ENCODE measurements around the gene IL4. TPM values are rescaled to one million over a fixed set of nuclear protein-coding genes. Genes with fewer than 3 reads are reported as not detected.

IL4 gene
- total RNA-seq, 2 donors from 2014 or later, result not detected

GRCh38 chr5:132637241-132637640 is 36.5 kb upstream of the IL4 start:
- Histone ChIP-seq H3K9ac (ENCODE audit: extremely low read depth, low read length, poor library complexity, severe bottlenecking) (no peak overlapping the region), H3K27ac (ENCODE audit: low read depth, low read length) (no peak overlapping the region), H3K27me3 (ENCODE audit: control insufficient read depth, insufficient read depth, low read length, poor library complexity, severe bottlenecking) (no peaks in the 10 kb centered on the region), H3K36me3 (ENCODE audit: control insufficient read depth, insufficient read depth, low read length) (peaks cover 39% of the 10 kb centered on the region), H3K4me3 (ENCODE audit: low read length) (no peak overlapping the region), H3K4me1 (ENCODE audit: control insufficient read depth, insufficient read depth, low read length) (no peaks in the 10 kb centered on the region), H3K9me3 (ENCODE audit: control insufficient read depth, low read length) (no peaks in the 10 kb centered on the region)
- peaks cover 48% of the 10 kb centered on the region for H3K36me3 Mint-ChIP-seq (ENCODE audit: low read depth)
- no peak overlapping the region for H3K27ac Mint-ChIP-seq
- H3K9me3 Mint-ChIP-seq, result no peaks in the 10 kb centered on the region
- H3K4me1 Mint-ChIP-seq, result peaks cover 4% of the 10 kb centered on the region
- no peak for DNase-seq
- H3K4me3 Mint-ChIP-seq, result no peak overlapping the region
- WGBS, 2 experiments (ENCODE audit: insufficient coverage in 1 of 2, insufficient read length in 1 of 2), result 97 to 100% methylated on average over 3 to 4 of the region's 4 CpGs
- H3K27me3 Mint-ChIP-seq (ENCODE audit: insufficient read depth), result no peaks in the 10 kb centered on the region
- no peak for TF ChIP-seq CTCF (conservative IDR thresholded peaks at IDR 0.05)

- DNase-seq, result no peak
- 100% methylated on average over 1 to 2 of the region's 2 CpGs for WGBS, 2 experiments (ENCODE audit: insufficient coverage in 1 of 2, insufficient read length in 1 of 2)
- Histone ChIP-seq H3K36me3 (ENCODE audit: control insufficient read depth, insufficient read depth, low read length) (peaks cover 46% of the 10 kb centered on the region), H3K27ac (ENCODE audit: low read depth, low read length) (no peak overlapping the region), H3K9ac (ENCODE audit: extremely low read depth, low read length, poor library complexity, severe bottlenecking) (no peak overlapping the region), H3K9me3 (ENCODE audit: control insufficient read depth, low read length) (no peaks in the 10 kb centered on the region), H3K4me1 (ENCODE audit: control insufficient read depth, insufficient read depth, low read length) (no peaks in the 10 kb centered on the region), H3K27me3 (ENCODE audit: control insufficient read depth, insufficient read depth, low read length, poor library complexity, severe bottlenecking) (no peaks in the 10 kb centered on the region), H3K4me3 (ENCODE audit: low read length) (no peak overlapping the region)
- Mint-ChIP-seq H3K27me3 (ENCODE audit: insufficient read depth) (no peaks in the 10 kb centered on the region), H3K9me3 (no peaks in the 10 kb centered on the region), H3K36me3 (ENCODE audit: low read depth) (peaks cover 50% of the 10 kb centered on the region), H3K27ac (no peak overlapping the region), H3K4me1 (peaks cover 4% of the 10 kb centered on the region), H3K4me3 (no peak overlapping the region)
- TF ChIP-seq CTCF (conservative IDR thresholded peaks at IDR 0.05), result no peak
Measured at GRCh38 chr5:132639706-132640130, 34.1 kb upstream of the IL4 start.

GRCh38 chr5:132640613-132641012 is 33.2 kb upstream of the IL4 start:
- H3K4me1 ChIP-seq (ENCODE audit: control insufficient read depth, insufficient read depth, low read length), result no peaks in the 10 kb centered on the region
- no peak overlapping the region for H3K27ac ChIP-seq (ENCODE audit: low read depth, low read length)
- no peaks in the 10 kb centered on the region for H3K27me3 ChIP-seq (ENCODE audit: control insufficient read depth, insufficient read depth, low read length, poor library complexity, severe bottlenecking)
- no peaks in the 10 kb centered on the region for H3K9me3 ChIP-seq (ENCODE audit: control insufficient read depth, low read length)
- H3K36me3 ChIP-seq (ENCODE audit: control insufficient read depth, insufficient read depth, low read length), result peaks cover 39% of the 10 kb centered on the region
- no peak for TF ChIP-seq CTCF (conservative IDR thresholded peaks at IDR 0.05)
- Mint-ChIP-seq H3K27ac (no peak overlapping the region), H3K9me3 (no peaks in the 10 kb centered on the region), H3K27me3 (ENCODE audit: insufficient read depth) (no peaks in the 10 kb centered on the region), H3K36me3 (ENCODE audit: low read depth) (peaks cover 56% of the 10 kb centered on the region), H3K4me3 (no peak overlapping the region), H3K4me1 (peaks cover 1% of the 10 kb centered on the region)
- WGBS, 2 experiments (ENCODE audit: insufficient coverage in 1 of 2, insufficient read length in 1 of 2), result 89 to 96% methylated on average over 3 to 4 of the region's 4 CpGs
- no peak overlapping the region for H3K4me3 ChIP-seq (ENCODE audit: low read length)
- no peak overlapping the region for H3K9ac ChIP-seq (ENCODE audit: extremely low read depth, low read length, poor library complexity, severe bottlenecking)
- DNase-seq, result no peak
